Progenitor cell of endocrine pancreas (in vitro differentiated cells): ENCODE results near the gene CEACAM21. TPM values are rescaled to one million over a fixed set of nuclear protein-coding genes. Genes with fewer than 3 reads are reported as not detected.

Source experiments
- DNase-seq: peaks from one replicate; pipeline ENCODE4 v3.0.0; 2021; ENCODE audit warnings: low spot score; ENCODE audit not compliant: unreplicated experiment
- H3K27ac Mint-ChIP-seq: 2 replicates; pipeline ENCODE4 v1.8.0; 2021; ENCODE audit warnings: mild to moderate bottlenecking, moderate library complexity, mixed read lengths
- H3K27me3 Mint-ChIP-seq: 2 replicates; pipeline ENCODE4 v1.8.0; 2021; ENCODE audit warnings: mixed read lengths
- H3K36me3 Mint-ChIP-seq: 2 replicates; pipeline ENCODE4 v1.8.0; 2022; ENCODE audit warnings: mixed read lengths; ENCODE audit not compliant: insufficient read depth
- H3K4me1 Mint-ChIP-seq: 2 replicates; pipeline ENCODE4 v1.8.0; 2021; ENCODE audit warnings: low read depth, mixed read lengths
- H3K4me3 Mint-ChIP-seq: 2 replicates; pipeline ENCODE4 v1.8.0; 2021; ENCODE audit warnings: low read depth, mild to moderate bottlenecking, moderate library complexity, mixed read lengths
- H3K9me3 Mint-ChIP-seq: 2 replicates; pipeline ENCODE4 v1.8.0; 2021; ENCODE audit warnings: low read depth, mixed read lengths
- total RNA-seq: library from RNA; stranded (reverse); gene quantifications from 2 replicates; pipeline ENCODE4 v1.2.1, GENCODE V29; 2021
- TF ChIP-seq, protein P1 (sequence below): fragments of 200-600 bp; sonication (generic); IDR thresholded peaks from one replicate; pipeline ENCODE4 v1.5.0; 2021; ENCODE audit warnings: antibody characterized with exemption, mild to moderate bottlenecking; ENCODE audit not compliant: unreplicated experiment

CEACAM21 gene
- total RNA-seq, 1 donor from 2014 or later: not detected

DNA sequence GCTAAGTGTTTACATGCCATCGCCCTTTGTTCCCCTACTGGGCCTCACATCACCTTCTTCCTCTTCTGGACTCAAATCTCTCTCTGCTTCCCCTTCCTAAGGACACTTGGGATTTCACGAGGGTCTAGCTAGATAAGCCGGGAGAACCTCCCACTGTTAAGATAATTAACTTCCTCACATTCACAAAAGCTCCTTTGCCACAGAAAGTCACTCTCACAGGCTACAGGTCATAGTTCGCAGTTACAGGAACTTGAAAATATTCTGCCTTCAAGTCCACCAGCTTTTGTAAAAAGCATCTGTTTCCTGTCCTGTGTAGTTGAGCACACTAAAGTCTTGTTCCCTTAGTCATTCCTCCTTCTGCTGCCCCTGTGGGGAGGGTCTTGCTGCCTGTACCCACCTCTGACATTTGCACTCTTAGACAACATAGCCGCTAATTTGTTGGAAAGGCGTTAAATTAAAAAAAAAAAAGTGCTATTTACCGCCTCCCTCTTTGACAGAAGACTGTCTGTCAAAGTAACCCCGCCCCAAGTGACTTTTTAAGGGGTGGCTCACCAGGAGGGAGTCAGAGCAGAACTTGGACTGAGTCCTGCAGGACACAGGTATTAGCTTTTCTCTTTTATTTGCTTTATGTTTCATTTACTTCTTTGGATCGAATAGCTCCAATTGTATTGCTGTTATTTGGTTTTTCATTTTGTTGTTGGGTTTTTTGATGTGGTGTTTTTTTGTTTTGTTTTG is 26.8 kb upstream of the CEACAM21 start:
- DNase-seq: no peak
- Mint-ChIP-seq H3K27ac (no peak overlapping the region), H3K27me3 (peaks cover 3% of the 10 kb centered on the region), H3K4me1 (peaks cover 3% of the 10 kb centered on the region), H3K4me3 (no peak overlapping the region), H3K36me3 (no peaks in the 10 kb centered on the region), H3K9me3 (peaks cover 26% of the 10 kb centered on the region)
- TF ChIP-seq, protein P1, sequence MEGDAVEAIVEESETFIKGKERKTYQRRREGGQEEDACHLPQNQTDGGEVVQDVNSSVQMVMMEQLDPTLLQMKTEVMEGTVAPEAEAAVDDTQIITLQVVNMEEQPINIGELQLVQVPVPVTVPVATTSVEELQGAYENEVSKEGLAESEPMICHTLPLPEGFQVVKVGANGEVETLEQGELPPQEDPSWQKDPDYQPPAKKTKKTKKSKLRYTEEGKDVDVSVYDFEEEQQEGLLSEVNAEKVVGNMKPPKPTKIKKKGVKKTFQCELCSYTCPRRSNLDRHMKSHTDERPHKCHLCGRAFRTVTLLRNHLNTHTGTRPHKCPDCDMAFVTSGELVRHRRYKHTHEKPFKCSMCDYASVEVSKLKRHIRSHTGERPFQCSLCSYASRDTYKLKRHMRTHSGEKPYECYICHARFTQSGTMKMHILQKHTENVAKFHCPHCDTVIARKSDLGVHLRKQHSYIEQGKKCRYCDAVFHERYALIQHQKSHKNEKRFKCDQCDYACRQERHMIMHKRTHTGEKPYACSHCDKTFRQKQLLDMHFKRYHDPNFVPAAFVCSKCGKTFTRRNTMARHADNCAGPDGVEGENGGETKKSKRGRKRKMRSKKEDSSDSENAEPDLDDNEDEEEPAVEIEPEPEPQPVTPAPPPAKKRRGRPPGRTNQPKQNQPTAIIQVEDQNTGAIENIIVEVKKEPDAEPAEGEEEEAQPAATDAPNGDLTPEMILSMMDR: no peak

GRCh38 chr19:41549884-41550283 is 26.1 kb upstream of the CEACAM21 start:
- Mint-ChIP-seq H3K36me3 (no peaks in the 10 kb centered on the region), H3K27me3 (peaks cover 3% of the 10 kb centered on the region), H3K27ac (no peak overlapping the region), H3K4me1 (peaks cover 3% of the 10 kb centered on the region), H3K4me3 (no peak overlapping the region), H3K9me3 (peaks cover 26% of the 10 kb centered on the region)
- TF ChIP-seq, protein P1: no peak
- no peak for DNase-seq

GRCh38 chr19:41551212-41551610 is 24.8 kb upstream of the CEACAM21 start:
- Mint-ChIP-seq H3K27me3 (peaks cover 3% of the 10 kb centered on the region), H3K36me3 (no peaks in the 10 kb centered on the region), H3K4me3 (no peak overlapping the region), H3K4me1 (peaks cover 3% of the 10 kb centered on the region), H3K27ac (no peak overlapping the region), H3K9me3 (peaks cover 29% of the 10 kb centered on the region)
- TF ChIP-seq, protein P1: no peak
- no peak for DNase-seq

- H3K27ac Mint-ChIP-seq: no peak overlapping the region
- no peak for DNase-seq
- H3K27me3 Mint-ChIP-seq: no peaks in the 10 kb centered on the region
- no peaks in the 10 kb centered on the region for H3K36me3 Mint-ChIP-seq
- TF ChIP-seq, protein P1: no peak
- peaks cover 28% of the 10 kb centered on the region for H3K9me3 Mint-ChIP-seq
- H3K4me3 Mint-ChIP-seq: no peak overlapping the region
- H3K4me1 Mint-ChIP-seq: peaks cover 3% of the 10 kb centered on the region
Observed at GRCh38 chr19:41551711-41552110, 24.3 kb upstream of the CEACAM21 start.

DNA sequence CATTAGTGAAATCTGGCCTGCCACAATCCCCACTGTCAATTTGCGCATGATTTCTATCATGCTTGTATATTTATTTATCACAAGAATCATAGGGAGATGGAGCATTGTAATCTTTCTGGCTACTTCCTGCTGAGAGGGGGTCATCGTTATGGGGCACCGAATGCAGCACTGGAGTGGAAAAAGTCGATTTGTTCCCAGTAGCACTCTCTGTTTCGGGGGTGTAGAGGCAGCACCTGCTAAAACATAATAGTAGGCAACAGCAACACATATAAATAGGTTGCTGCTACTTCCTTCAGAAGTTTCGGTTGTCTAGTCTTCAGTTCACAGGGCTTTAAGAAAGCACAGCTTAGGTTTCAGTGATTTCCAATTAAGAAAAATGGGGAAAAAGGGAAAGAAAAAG is 23.4 kb upstream of the CEACAM21 start:
- peaks cover 3% of the 10 kb centered on the region for H3K4me1 Mint-ChIP-seq
- DNase-seq: no peak
- no peak overlapping the region for H3K27ac Mint-ChIP-seq
- TF ChIP-seq, protein P1: no peak
- H3K27me3 Mint-ChIP-seq: no peaks in the 10 kb centered on the region
- no peaks in the 10 kb centered on the region for H3K36me3 Mint-ChIP-seq
- H3K4me3 Mint-ChIP-seq: no peak overlapping the region
- H3K9me3 Mint-ChIP-seq: peaks cover 26% of the 10 kb centered on the region
